LNCAP (cell line): ENCODE results near the gene LIPC.

Experiments used
- TF ChIP-seq, protein P1 (sequence below): fragments of 450-650 bp; IDR thresholded peaks from 2 replicates; pipeline ENCODE4 v1.5.1; 2017; ENCODE audit warnings: mild to moderate bottlenecking

Gene LIPC

DNA sequence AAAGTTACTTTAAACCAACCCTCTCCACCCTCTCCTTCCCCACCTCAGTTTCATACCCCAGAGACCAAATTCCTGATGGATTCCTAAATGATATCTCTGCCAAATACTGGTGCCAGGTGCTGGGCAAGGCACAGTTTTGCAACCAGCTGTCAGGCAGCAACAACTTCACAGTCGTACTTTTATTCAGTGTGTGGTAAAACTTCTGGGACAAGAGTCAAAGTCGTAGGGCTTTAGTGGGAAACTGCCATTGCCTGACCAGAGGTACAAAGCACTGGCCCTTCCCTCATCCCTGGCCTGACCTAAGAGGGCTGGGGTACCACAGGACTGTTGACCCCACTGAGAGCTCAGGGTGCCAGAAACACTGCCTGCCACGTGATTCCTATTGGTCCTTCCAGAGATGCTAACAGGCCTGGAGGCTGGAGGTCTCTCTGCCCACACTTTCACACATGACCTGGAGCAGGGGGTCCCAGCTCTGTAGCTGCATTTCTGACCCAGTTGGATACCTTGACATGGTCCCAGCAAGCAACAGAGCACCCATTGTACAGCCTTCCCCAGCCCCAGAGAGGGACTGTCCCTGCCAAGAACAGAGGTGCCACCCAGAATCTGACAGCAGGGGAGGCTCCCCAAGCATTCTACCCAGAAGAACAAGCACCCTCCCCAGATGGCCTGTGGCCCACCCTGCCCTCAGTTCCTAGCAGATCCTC, 59.9 kb downstream of the LIPC start:
- TF ChIP-seq, protein P1, sequence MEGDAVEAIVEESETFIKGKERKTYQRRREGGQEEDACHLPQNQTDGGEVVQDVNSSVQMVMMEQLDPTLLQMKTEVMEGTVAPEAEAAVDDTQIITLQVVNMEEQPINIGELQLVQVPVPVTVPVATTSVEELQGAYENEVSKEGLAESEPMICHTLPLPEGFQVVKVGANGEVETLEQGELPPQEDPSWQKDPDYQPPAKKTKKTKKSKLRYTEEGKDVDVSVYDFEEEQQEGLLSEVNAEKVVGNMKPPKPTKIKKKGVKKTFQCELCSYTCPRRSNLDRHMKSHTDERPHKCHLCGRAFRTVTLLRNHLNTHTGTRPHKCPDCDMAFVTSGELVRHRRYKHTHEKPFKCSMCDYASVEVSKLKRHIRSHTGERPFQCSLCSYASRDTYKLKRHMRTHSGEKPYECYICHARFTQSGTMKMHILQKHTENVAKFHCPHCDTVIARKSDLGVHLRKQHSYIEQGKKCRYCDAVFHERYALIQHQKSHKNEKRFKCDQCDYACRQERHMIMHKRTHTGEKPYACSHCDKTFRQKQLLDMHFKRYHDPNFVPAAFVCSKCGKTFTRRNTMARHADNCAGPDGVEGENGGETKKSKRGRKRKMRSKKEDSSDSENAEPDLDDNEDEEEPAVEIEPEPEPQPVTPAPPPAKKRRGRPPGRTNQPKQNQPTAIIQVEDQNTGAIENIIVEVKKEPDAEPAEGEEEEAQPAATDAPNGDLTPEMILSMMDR = no peak

DNA sequence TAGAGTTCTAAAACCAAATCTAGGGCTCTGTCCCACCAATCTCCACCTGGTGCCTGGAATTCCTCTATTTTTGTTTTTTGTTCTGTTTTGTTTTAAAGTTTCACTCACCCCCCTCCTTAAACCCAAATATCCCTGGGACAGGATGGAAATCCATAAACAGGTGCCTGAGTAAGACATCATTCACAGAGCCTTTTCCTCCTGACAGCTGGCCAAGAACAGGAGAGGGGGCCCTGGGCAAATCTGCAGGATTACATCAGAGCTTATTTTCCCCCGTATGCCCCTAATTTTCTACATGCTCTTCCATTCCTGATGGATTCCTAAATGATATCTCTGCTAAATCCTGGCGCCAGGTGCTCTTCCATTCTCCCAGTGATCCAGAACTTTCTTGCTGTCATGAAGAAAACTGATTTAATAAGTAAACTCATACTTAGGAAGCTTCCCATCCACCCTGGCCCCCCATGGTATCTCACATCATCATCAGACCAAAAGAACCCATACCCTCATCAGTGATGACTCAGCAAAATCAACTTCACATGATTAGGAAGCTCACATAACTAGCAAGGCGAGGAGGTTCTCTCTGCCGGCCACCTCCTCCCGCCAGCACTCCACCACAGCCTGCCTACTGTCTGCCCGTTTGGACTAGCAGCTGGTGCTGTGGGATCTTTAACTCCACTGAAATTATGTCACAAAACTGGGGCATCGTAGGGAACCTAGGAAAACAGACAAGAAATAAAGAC, 61.0 kb downstream of the LIPC start:
- TF ChIP-seq, protein P1 = no peak

DNA sequence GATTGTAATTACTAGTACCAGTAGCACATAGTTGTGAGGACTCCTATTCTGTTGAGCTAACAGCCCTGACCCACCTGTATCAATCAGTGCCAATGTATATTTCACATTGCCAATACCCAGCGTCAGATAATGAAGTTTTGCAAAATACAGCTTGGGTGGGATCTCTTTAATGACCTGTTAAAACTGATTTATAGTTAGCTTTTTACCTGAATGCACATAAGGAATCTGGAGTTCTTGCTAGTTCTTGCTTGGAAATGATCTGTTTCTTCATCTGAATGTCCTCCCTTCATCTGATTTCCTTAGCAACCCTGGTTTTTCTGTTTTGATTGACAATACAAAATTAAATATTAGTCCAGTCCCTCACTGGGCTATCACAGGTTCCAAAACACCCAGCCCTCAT, 62.8 kb downstream of the LIPC start:
- TF ChIP-seq, protein P1 = no peak

DNA sequence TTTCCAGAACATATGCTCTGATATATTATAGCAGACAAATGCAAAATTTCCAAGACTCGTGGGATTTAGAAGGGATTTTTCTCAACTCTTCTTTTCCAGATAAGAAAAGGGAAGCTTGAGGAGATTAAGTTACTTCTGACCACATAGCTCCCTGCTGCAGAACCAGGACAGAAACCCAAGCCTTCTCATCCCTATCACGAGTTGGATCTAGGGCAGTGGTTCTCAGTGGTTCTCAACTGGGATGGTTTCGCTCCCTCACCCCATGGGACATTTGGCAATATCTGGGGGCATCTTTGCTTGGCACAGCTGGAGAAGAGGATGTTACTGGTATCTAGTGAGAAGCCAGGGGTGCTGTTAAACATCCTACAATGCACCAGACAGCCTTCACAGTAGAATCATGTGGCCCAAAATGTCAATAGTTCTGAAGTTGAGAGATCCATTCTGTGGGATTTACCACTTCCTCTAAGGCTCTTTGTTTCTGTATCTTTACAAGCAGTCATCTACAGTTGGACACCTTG, 64.2 kb downstream of the LIPC start:
- TF ChIP-seq, protein P1 = no peak

DNA sequence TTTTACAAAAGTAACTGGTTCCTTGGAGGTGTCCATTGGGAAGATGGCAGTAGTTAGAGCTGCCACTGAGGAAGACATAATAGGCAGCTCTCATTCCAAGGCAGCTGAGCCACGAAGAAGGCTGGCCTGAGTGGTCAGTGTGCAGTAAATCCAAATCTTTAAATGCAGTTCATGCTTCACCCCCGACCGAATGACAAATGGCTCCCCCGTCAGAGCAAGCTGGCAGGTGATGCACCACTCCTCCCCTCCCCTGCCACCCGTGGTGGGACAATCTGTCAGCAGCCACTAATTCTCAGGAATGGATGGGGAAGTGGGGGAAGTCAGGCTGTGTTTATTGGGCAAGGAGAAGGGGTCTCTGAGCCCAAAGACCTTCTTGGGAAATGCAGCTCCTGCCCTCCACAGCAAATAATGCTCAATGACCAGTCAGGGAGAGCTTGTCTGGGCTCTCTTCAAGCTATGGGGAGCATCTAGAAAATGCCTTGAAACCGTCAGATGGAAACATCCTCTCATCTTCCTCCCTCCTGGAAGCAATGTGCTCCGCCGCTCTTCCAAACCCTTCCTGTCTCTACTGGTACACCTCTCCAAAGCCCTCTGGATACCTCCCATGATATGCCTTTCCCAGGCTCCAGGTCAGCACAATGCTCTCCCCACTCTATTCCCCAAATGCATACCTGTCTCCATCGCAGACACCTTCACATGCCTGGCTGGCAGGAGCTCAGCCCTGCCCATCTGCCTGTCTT, 65.4 kb downstream of the LIPC start:
- TF ChIP-seq, protein P1 = no peak

DNA sequence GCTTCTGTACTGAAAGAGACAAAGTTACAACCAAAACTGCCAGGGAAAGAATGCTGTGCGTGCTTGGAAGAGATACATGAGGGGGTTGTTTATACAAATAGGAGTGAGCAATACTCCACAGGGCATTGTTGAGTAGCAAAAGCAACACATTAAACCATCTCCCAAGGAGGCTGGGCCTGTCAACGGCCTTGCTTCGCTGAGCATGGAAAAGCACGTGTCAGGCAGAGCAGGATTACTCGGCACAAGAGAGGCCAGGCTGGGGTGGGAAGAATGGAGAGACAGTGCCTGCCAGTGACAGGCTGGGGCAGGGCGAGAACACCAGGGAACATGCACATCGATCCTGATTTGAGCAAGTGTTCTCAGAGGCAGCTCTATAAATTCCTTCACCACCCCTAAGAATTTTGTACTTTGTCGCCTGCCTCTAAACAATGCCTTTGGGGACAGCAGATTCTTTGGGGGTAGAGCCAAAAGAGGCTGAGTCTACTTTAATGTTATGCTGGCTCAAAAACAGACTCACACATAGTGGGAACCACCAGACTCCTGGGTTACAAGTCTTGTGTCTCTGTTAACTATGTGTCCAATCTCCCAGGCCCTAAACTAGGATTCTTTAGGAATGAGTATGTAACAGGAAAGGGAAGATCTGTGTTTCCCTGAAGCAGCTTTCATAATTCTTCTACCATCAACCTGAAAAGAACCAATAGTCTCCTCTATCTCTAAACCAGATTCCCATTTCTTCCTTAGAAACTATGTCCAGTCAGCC, 67.2 kb downstream of the LIPC start:
- TF ChIP-seq, protein P1 = no peak

DNA sequence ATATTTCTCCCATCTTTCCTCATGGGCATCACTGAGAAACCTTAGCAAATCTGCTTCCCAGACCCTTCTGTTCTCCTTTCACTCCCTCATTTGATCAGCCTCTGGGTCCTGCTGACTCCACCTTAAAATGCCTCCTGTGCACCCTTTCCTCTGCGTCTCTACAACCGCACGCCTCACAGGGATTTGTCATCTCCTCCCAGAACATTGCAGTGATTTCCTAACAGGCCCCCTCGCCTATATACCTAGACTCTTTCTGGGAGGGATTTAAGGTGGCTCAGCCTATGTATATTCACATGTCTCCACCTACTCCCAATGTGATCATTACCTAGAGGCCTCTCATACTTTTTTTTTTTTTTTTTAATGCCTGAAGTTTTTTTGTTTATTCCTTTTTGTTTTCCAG, 69.2 kb downstream of the LIPC start:
- TF ChIP-seq, protein P1 = no peak
